Activated CD4-positive, alpha-beta T cell treated with anti-CD3 and anti-CD28 coated beads, Interleukin-2, amount 10 ng/mL, durations not matched to agents 7 days and 5 days (primary cell): ENCODE data around the gene CRKL. TPM values are rescaled to one million over a fixed set of nuclear protein-coding genes. Genes with fewer than 3 reads are reported as not detected.
"Not testable (repeated sequence)": the region's sequence is repeated elsewhere in the genome, so short reads cannot be mapped to it uniquely, and the experiment has no call there.

Experiments used
- CTCF ChIA-PET: fragments of 350-600 bp; sonication (Branson Sonifier 250); formaldehyde crosslinking; loops from one replicate; lab custom pipeline; 2021; ENCODE audit warnings: antibody characterized with exemption; lab: Charles Lee
- POLR2A ChIA-PET: fragments of 350-600 bp; sonication (Branson Sonifier 250); formaldehyde crosslinking; loops from one replicate; lab custom pipeline; 2021; ENCODE audit warnings: antibody characterized with exemption; lab: Charles Lee
- DNase-seq: peaks from one replicate; pipeline ENCODE4 v3.0.0-alpha.2; 2020
- H3K27ac Mint-ChIP-seq: one replicate; pipeline ENCODE4 v1.8.0; 2021; ENCODE audit warnings: mild to moderate bottlenecking, moderate library complexity, mixed read lengths
- H3K27me3 Mint-ChIP-seq: one replicate; pipeline ENCODE4 v1.8.0; 2021; ENCODE audit warnings: mixed read lengths
- H3K36me3 Mint-ChIP-seq: one replicate; pipeline ENCODE4 v1.8.0; 2021; ENCODE audit warnings: low read depth, mixed read lengths
- H3K4me1 Mint-ChIP-seq: one replicate; pipeline ENCODE4 v1.8.0; 2021; ENCODE audit warnings: mixed read lengths
- H3K4me3 Mint-ChIP-seq: one replicate; pipeline ENCODE4 v1.8.0; 2021; ENCODE audit warnings: mild to moderate bottlenecking, moderate library complexity, mixed read lengths
- H3K9me3 Mint-ChIP-seq: one replicate; pipeline ENCODE4 v1.8.0; 2021; ENCODE audit warnings: mixed read lengths
- total RNA-seq, 2 experiments: library from RNA; stranded (reverse); gene quantifications; one replicate each; pipeline ENCODE4 v1.2.3, GENCODE V29; 2021

Gene CRKL
- total RNA-seq, 2 experiments from 2014 or later, result 82.2 to 87.2 TPM

GRCh38 chr22:20972014-20972694 is 54.9 kb downstream of the CRKL start:
- H3K9me3 Mint-ChIP-seq, POLR2A ChIA-PET, H3K36me3 Mint-ChIP-seq, DNase-seq, H3K27me3 Mint-ChIP-seq, H3K4me3 Mint-ChIP-seq, H3K27ac Mint-ChIP-seq, H3K4me1 Mint-ChIP-seq: not testable (repeated sequence)
- CTCF ChIA-PET, result interaction anchor here (0.9 kb wide), 1 partner anchor 27 kb away, joined by 3 read pairs; no protein-coding TSS in a partner anchor

GRCh38 chr22:20972933-20973577 is 55.8 kb downstream of the CRKL start:
- POLR2A ChIA-PET, result no interaction called here
- DNase-seq, result no peak
- Mint-ChIP-seq H3K9me3 (peaks cover under 1% of the 10 kb centered on the region), H3K36me3 (no peaks in the 10 kb centered on the region), H3K27me3 (no peaks in the 10 kb centered on the region), H3K4me1 (no peaks in the 10 kb centered on the region), H3K4me3 (no peak overlapping the region), H3K27ac (no peak overlapping the region)
- CTCF ChIA-PET, result interaction anchor here (0.9 to 1.6 kb wide), 3 partner anchors 9 to 26 kb away, joined by 3 to 6 read pairs (median 4); no protein-coding TSS in a partner anchor

DNA sequence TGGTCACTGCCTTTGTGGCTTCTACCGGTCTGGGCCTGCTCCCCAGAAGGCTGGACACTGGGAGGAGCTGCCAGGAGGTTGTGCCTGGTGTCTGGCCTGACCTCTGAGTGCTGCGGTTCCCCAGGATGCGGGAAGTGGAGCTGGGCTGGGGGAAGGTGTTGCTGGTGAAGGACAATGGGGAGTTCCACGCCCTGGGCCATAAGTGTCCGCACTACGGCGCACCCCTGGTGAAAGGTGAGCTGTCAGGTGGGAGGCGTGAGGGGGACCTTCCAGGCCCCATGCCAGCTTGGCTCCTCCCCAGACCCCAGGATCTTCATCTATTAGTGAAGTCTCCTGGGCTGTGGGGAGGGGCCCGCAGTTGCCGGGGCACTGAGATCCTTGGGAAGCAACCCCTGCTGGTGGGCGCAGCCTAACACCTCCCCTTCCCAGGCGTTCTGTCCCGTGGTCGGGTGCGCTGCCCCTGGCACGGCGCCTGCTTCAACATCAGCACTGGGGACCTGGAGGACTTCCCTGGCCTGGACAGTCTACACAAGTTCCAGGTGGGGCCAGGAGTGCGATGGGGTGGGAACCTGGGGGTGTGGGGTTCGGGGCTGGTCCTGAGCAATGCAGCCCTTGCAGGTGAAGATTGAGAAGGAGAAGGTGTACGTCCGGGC is 56.6 kb downstream of the CRKL start:
- H3K4me1 Mint-ChIP-seq, result peaks cover under 1% of the 10 kb centered on the region
- no peak overlapping the region for H3K4me3 Mint-ChIP-seq
- no peak for DNase-seq
- H3K27me3 Mint-ChIP-seq, result no peaks in the 10 kb centered on the region
- H3K27ac Mint-ChIP-seq, result no peak overlapping the region
- H3K36me3 Mint-ChIP-seq, result no peaks in the 10 kb centered on the region
- POLR2A ChIA-PET, result no interaction called here
- peaks cover 6% of the 10 kb centered on the region for H3K9me3 Mint-ChIP-seq
- CTCF ChIA-PET, result interaction anchor here (1.4 to 1.6 kb wide), 3 partner anchors 10 to 38 kb away, joined by 3 to 6 read pairs (median 4); no protein-coding TSS in a partner anchor

DNA sequence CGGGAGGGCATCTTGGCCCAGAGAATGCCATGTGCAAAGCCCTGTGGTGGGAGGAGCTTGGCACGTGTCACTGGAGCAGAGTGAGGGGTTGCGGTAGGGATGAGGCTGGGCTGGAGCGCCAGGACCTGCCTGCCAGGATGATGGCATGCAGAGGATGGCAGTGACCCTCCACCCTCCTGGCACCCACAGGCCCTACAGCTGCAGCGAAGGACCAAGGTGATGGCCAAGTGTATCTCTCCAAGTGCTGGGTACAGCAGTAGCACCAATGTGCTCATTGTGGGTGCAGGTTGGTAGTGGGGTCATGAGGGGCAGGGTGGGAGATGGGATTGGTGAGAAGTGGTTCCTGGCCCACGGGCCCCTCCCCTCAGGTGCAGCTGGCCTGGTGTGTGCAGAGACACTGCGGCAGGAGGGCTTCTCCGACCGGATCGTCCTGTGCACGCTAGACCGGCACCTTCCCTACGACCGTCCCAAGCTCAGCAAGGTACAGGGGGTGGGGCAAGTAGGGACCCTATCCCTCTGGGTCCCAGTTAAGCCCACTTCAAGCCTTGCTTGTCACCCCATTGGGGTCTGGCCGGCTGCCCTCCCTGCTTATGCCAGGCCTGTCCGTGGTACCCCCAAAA is 57.2 kb downstream of the CRKL start:
- ChIA-PET POLR2A (no interaction called here), CTCF (interaction anchor here (0.9 to 1.6 kb wide), 4 partner anchors 11 to 38 kb away, joined by 3 to 6 read pairs (median 4); no protein-coding TSS in a partner anchor)
- no peaks in the 10 kb centered on the region for H3K27me3 Mint-ChIP-seq
- peaks cover 10% of the 10 kb centered on the region for H3K9me3 Mint-ChIP-seq
- no peak overlapping the region for H3K27ac Mint-ChIP-seq
- peaks cover 7% of the 10 kb centered on the region for H3K4me1 Mint-ChIP-seq
- peaks cover 3% of the 10 kb centered on the region for H3K36me3 Mint-ChIP-seq
- no peak overlapping the region for H3K4me3 Mint-ChIP-seq
- DNase-seq, result no peak

DNA sequence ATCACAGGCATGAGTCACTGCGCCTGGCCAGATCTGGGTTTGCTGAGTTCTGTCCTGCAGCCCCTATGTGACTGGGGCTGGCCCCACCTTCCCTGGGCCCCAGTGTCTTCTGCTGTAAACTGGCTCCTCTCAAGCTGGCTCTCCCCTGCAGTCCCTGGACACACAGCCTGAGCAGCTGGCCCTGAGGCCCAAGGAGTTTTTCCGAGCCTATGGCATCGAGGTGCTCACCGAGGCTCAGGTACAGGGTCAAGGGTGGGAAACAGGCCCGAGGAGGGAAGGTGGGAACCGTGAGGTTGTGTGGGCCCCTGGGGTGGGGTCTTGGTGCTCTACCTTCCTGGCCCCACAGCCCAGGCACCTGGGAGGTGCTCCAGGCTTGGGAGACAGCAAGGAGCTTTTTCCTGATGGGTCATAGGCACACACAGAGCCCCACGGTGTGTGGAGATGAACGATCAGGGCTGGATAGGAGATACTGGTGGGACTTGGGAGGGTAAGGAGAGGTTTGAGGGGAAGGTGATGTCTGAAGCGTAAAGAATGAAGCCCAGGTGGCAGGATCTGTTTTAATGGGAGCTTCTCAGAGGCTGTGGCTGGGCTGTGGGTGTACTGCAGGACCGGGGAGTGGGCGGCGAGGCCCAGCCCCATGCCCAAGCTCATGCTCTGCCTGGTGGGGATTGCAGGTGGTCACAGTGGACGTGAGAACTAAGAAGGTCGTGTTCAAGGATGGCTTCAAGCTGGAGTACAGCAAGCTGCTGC is 58.5 kb downstream of the CRKL start:
- H3K27me3 Mint-ChIP-seq, result no peaks in the 10 kb centered on the region
- H3K36me3 Mint-ChIP-seq, result peaks cover 3% of the 10 kb centered on the region
- POLR2A ChIA-PET, result no interaction called here
- CTCF ChIA-PET, result interaction anchor here (0.5 to 1.0 kb wide), 4 partner anchors 9 to 27 kb away, joined by 3 to 4 read pairs (median 4); partner anchors contain the start of gene AIFM3
- H3K27ac Mint-ChIP-seq, result no peak overlapping the region
- H3K4me3 Mint-ChIP-seq, result no peak overlapping the region
- H3K9me3 Mint-ChIP-seq, result peaks cover 10% of the 10 kb centered on the region
- peaks cover 17% of the 10 kb centered on the region for H3K4me1 Mint-ChIP-seq
- DNase-seq, result no peak

- H3K27ac Mint-ChIP-seq, result no peak overlapping the region
- H3K4me1 Mint-ChIP-seq, result peaks cover 23% of the 10 kb centered on the region
- no peak for DNase-seq
- peaks cover 10% of the 10 kb centered on the region for H3K9me3 Mint-ChIP-seq
- ChIA-PET CTCF (no interaction called here), POLR2A (no interaction called here)
- no peaks in the 10 kb centered on the region for H3K27me3 Mint-ChIP-seq
- peaks cover 3% of the 10 kb centered on the region for H3K36me3 Mint-ChIP-seq
- H3K4me3 Mint-ChIP-seq, result no peak overlapping the region
Observed at GRCh38 chr22:20976291-20976877, 59.2 kb downstream of the CRKL start.

- peaks cover 10% of the 10 kb centered on the region for H3K9me3 Mint-ChIP-seq
- no peaks in the 10 kb centered on the region for H3K27me3 Mint-ChIP-seq
- H3K4me1 Mint-ChIP-seq, result peaks cover 27% of the 10 kb centered on the region
- CTCF ChIA-PET, result no interaction called here
- H3K27ac Mint-ChIP-seq, result no peak overlapping the region
- H3K36me3 Mint-ChIP-seq, result peaks cover 3% of the 10 kb centered on the region
- POLR2A ChIA-PET, result no interaction called here
- H3K4me3 Mint-ChIP-seq, result no peak overlapping the region
- no peak for DNase-seq
Observed at GRCh38 chr22:20977019-20977418, 59.8 kb downstream of the CRKL start.

- CTCF ChIA-PET, result interaction anchor here (0.6 kb wide), 1 partner anchor 18 kb away, joined by 3 read pairs; no protein-coding TSS in a partner anchor
- Mint-ChIP-seq H3K27ac (no peak overlapping the region), H3K27me3 (no peaks in the 10 kb centered on the region), H3K36me3 (peaks cover 3% of the 10 kb centered on the region), H3K4me3 (no peak overlapping the region), H3K9me3 (peaks cover 10% of the 10 kb centered on the region), H3K4me1 (peaks cover 29% of the 10 kb centered on the region)
- DNase-seq, result no peak
- POLR2A ChIA-PET, result no interaction called here
Observed at GRCh38 chr22:20977516-20978170, 60.4 kb downstream of the CRKL start.

GRCh38 chr22:20978419-20978818 is 61.2 kb downstream of the CRKL start:
- no peak overlapping the region for H3K27ac Mint-ChIP-seq
- no peak overlapping the region for H3K4me3 Mint-ChIP-seq
- H3K9me3 Mint-ChIP-seq, result peaks cover 10% of the 10 kb centered on the region
- no peaks in the 10 kb centered on the region for H3K27me3 Mint-ChIP-seq
- ChIA-PET POLR2A (no interaction called here), CTCF (no interaction called here)
- no peak for DNase-seq
- peaks cover 3% of the 10 kb centered on the region for H3K36me3 Mint-ChIP-seq
- H3K4me1 Mint-ChIP-seq, result peaks cover 35% of the 10 kb centered on the region

GRCh38 chr22:20979243-20979809 is 62.1 kb downstream of the CRKL start:
- Mint-ChIP-seq H3K9me3 (peaks cover 10% of the 10 kb centered on the region), H3K36me3 (peaks cover 3% of the 10 kb centered on the region), H3K27ac (peak overlapping the region; percentile 75), H3K4me1 (peaks cover 39% of the 10 kb centered on the region), H3K27me3 (no peaks in the 10 kb centered on the region), H3K4me3 (peak overlapping the region; percentile 60)
- POLR2A ChIA-PET, result no interaction called here
- CTCF ChIA-PET, result no interaction called here
- peak; percentile 66 for DNase-seq

DNA sequence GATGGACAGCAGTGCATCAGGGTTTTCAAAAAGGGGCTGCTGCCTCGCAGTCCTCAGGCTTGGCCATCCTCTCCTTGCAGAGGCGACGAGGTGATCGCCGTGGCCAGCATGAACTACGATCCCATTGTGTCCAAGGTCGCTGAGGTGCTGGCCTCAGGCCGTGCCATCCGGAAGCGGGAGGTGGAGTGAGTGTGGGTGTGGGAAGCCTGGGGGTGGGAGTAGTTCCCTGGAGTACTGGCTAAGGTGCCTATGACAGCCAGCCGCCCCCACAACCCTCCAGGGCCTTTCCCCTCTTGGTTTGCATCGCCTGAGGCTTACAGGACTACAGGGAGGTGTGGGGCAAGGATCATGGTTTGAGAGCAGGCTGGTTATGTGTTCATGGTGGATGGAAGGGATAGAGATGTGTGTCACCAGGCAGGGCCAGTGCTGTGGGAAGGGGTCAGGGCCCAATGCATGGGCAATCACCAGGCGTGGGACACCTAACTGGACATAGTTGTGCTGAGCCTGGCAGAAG is 62.8 kb downstream of the CRKL start:
- Mint-ChIP-seq H3K27me3 (no peaks in the 10 kb centered on the region), H3K36me3 (peaks cover 5% of the 10 kb centered on the region), H3K9me3 (peaks cover 10% of the 10 kb centered on the region), H3K4me1 (peaks cover 39% of the 10 kb centered on the region), H3K4me3 (peak overlapping the region; percentile 18), H3K27ac (no peak overlapping the region)
- no peak for DNase-seq
- POLR2A ChIA-PET, result no interaction called here
- CTCF ChIA-PET, result interaction anchor here (0.5 kb wide), 1 partner anchor 50 kb away, joined by 5 read pairs; no protein-coding TSS in a partner anchor
